Measurements from ENCODE around the gene EBF3.

- TF ChIP-seq CTCF (IDR thresholded peaks at IDR 0.05) (no peak), POLR2A (IDR thresholded peaks at IDR 0.05) (no peak)
Measured at GRCh38 chr10:129956286-129956670, 7.8 kb downstream of the EBF3 start.
